Keratinocyte (primary cell): ENCODE measurements around the gene LPAR6. TPM values are rescaled to one million over a fixed set of nuclear protein-coding genes. Genes with fewer than 3 reads are reported as not detected.
"Not testable (repeated sequence)": the region's sequence is repeated elsewhere in the genome, so short reads cannot be mapped to it uniquely, and the experiment has no call there.

Experiments
- DNase-seq: peaks from one replicate; pipeline ENCODE4 v3.0.0-alpha.2; 2011; ENCODE audit warnings: low read depth, missing footprints, low spot score
- FAIRE-seq: peaks from 2 replicates; lab custom pipeline; 2011; peaks lifted over from hg19 to GRCh38; lab: Jason Lieb, UNC
- H2AFZ ChIP-seq: 2 replicates; pipeline ENCODE4 v1.6.0; 2012; ENCODE audit warnings: low read length, control low read depth, inconsistent platforms; ENCODE audit not compliant: control insufficient read depth
- H3K27ac ChIP-seq: 2 replicates; pipeline ENCODE4 v1.5.1; 2011; ENCODE audit warnings: low read length; ENCODE audit not compliant: control insufficient read depth, insufficient read depth
- H3K27me3 ChIP-seq: 3 replicates; pipeline ENCODE4 v1.6.0; 2011; ENCODE audit warnings: low read length; ENCODE audit not compliant: control insufficient read depth, insufficient read depth; ENCODE audit errors: extremely low read depth
- H3K36me3 ChIP-seq, 2 experiments: 2 replicates in 1 of 2; 3 replicates in 1 of 2; pipeline ENCODE4 v1.5.1; 2011; ENCODE audit warnings: low read length in 2 of 2, mild to moderate bottlenecking in 1 of 2; ENCODE audit not compliant: control insufficient read depth in 2 of 2, insufficient read depth in 2 of 2; ENCODE audit errors: extremely low read depth in 1 of 2
- H3K4me1 ChIP-seq: 3 replicates; pipeline ENCODE4 v1.5.1; 2011; ENCODE audit warnings: low read length; ENCODE audit not compliant: control insufficient read depth, insufficient read depth; ENCODE audit errors: extremely low read depth
- H3K4me2 ChIP-seq: 3 replicates; pipeline ENCODE4 v1.6.0; 2011; ENCODE audit warnings: low read depth, low read length; ENCODE audit not compliant: control insufficient read depth, insufficient read depth; ENCODE audit errors: extremely low read depth
- H3K4me3 ChIP-seq, 3 experiments: fragments of 200-600 bp in 1 of 3; sonication (generic) in 1 of 3; 2 replicates in 2 of 3; 3 replicates in 1 of 3; pipeline ENCODE4 v1.5.1; 2011 to 2016; ENCODE audit warnings: low read length in 3 of 3, mild to moderate bottlenecking in 3 of 3, control low read depth in 2 of 3, inconsistent platforms in 1 of 3, low read depth in 1 of 3, mixed read lengths in 1 of 3, mixed run types in 1 of 3, moderate library complexity in 1 of 3; ENCODE audit not compliant: control insufficient read depth in 2 of 3, insufficient read depth in 2 of 3; ENCODE audit errors: extremely low read depth in 1 of 3
- H3K79me2 ChIP-seq: 2 replicates; pipeline ENCODE4 v1.6.0; 2012; ENCODE audit warnings: low read length; ENCODE audit not compliant: control insufficient read depth, insufficient read depth
- H3K9ac ChIP-seq: 3 replicates; pipeline ENCODE4 v1.6.0; 2011; ENCODE audit warnings: low read length; ENCODE audit not compliant: control insufficient read depth, insufficient read depth; ENCODE audit errors: extremely low read depth
- H3K9me1 ChIP-seq: 3 replicates; pipeline ENCODE4 v1.6.0; 2011; ENCODE audit warnings: low read length; ENCODE audit not compliant: control insufficient read depth, insufficient read depth; ENCODE audit errors: extremely low read depth
- H3K9me3 ChIP-seq: 2 replicates; pipeline ENCODE4 v1.5.1; 2012; ENCODE audit warnings: low read depth, low read length; ENCODE audit not compliant: control insufficient read depth
- H4K20me1 ChIP-seq: 3 replicates; pipeline ENCODE4 v1.6.0; 2011; ENCODE audit warnings: low read length; ENCODE audit not compliant: control insufficient read depth, insufficient read depth; ENCODE audit errors: extremely low read depth
- CTCF ChIP-seq, 3 experiments: IDR thresholded peaks in 1 of 3; conservative IDR thresholded peaks in 1 of 3; optimal IDR thresholded peaks in 1 of 3; 2 replicates in 2 of 3; 3 replicates in 1 of 3; pipeline versions ENCODE3 to v1.5.1; 2011; ENCODE audit warnings: low read length in 3 of 3, mild to moderate bottlenecking in 3 of 3, moderate library complexity in 2 of 3, control low read depth in 1 of 3, inconsistent platforms in 1 of 3; ENCODE audit not compliant: insufficient read depth in 2 of 3; ENCODE audit errors: extremely low read depth in 1 of 3
- EZH2 ChIP-seq: IDR thresholded peaks from one replicate; pipeline ENCODE4 v1.6.1; 2012; ENCODE audit warnings: inconsistent platforms, mild to moderate bottlenecking, low read length, moderate library complexity
- dilution Hi-C: fragments of 300-500 bp; cut with MboI; formaldehyde crosslinking; loops from one replicate; pipeline ENCODE4 v1.7.0; 2020; ENCODE audit warnings: low sequenced_read_pairs; ENCODE audit not compliant: extremely low pct_ligation_motif_present
- polyA plus RNA-seq, 5 experiments: library from polyadenylated mRNA; depleted of rRNA in 3 of 5; stranded (reverse) in 3 of 5; stranded (forward) in 1 of 5; unstranded in 1 of 5; fragments of >200 nt; gene quantifications; 1 replicate in 1 of 5; 2 replicates in 3 of 5; 3 replicates in 1 of 5; pipeline versions ENCODE4 v1.2.1 to v1.2.3, GENCODE V29; 2011 to 2012; ENCODE audit warnings: missing spikeins in 2 of 5, low read depth in 1 of 5, low replicate concordance in 1 of 5

The LPAR6 gene
- polyA plus RNA-seq, 1 donor (not counting 4 experiments of a cell fraction or from before 2014, with no cell fraction given), result 20.0 TPM

GRCh38 chr13:48429036-48429435, 16.1 kb upstream of the LPAR6 start:
- FAIRE-seq (no peak), DNase-seq (no peak)
- no peaks in the 10 kb centered on the region for H3K9me1 ChIP-seq
- no peak overlapping the region for H3K27ac ChIP-seq
- H3K9me3 ChIP-seq, result peaks cover 4% of the 10 kb centered on the region
- no peaks in the 10 kb centered on the region for H3K27me3 ChIP-seq
- peaks cover 5% of the 10 kb centered on the region for H3K4me1 ChIP-seq
- dilution Hi-C loops, result no loop called here
- no peaks in the 10 kb centered on the region for H3K36me3 ChIP-seq
- no peak overlapping the region for H3K4me2 ChIP-seq
- no peak overlapping the region for H3K4me3 ChIP-seq
- TF ChIP-seq CTCF (optimal IDR thresholded peaks at IDR 0.05 in 1 of 3, IDR thresholded peaks at IDR 0.05 in 1 of 3, conservative IDR thresholded peaks at IDR 0.05 in 1 of 3; ENCODE audit: extremely low read depth in 1 of 3, insufficient read depth in 2 of 3, low read length in 3 of 3) (no peak), EZH2 (no peak)
- no peaks in the 10 kb centered on the region for H3K79me2 ChIP-seq
- H3K9ac ChIP-seq, result no peak overlapping the region
- no peaks in the 10 kb centered on the region for H4K20me1 ChIP-seq
- no peak overlapping the region for H2AFZ ChIP-seq

- H3K27ac ChIP-seq, result peak overlapping the region; percentile 18
- dilution Hi-C loops, H2AFZ ChIP-seq, H3K9ac ChIP-seq, H3K4me3 ChIP-seq, H4K20me1 ChIP-seq, H3K36me3 ChIP-seq, H3K79me2 ChIP-seq, H3K9me3 ChIP-seq, H3K27me3 ChIP-seq, H3K4me2 ChIP-seq, H3K9me1 ChIP-seq, H3K4me1 ChIP-seq, FAIRE-seq, DNase-seq: not testable (repeated sequence)
Observed at GRCh38 chr13:48426755-48427298, 13.9 kb upstream of the LPAR6 start.

- H2AFZ ChIP-seq, result no peak overlapping the region
- H3K27me3 ChIP-seq, result no peaks in the 10 kb centered on the region
- H3K9me1 ChIP-seq, result no peaks in the 10 kb centered on the region
- peaks cover 9% of the 10 kb centered on the region for H3K4me1 ChIP-seq
- H3K27ac ChIP-seq, result no peak overlapping the region
- DNase-seq (no peak), FAIRE-seq (no peak)
- no peak for TF ChIP-seq CTCF (optimal IDR thresholded peaks at IDR 0.05 in 1 of 3, IDR thresholded peaks at IDR 0.05 in 1 of 3, conservative IDR thresholded peaks at IDR 0.05 in 1 of 3; ENCODE audit: extremely low read depth in 1 of 3, insufficient read depth in 2 of 3, low read length in 3 of 3)
- TF ChIP-seq EZH2, result no peak
- H3K36me3 ChIP-seq, result no peaks in the 10 kb centered on the region
- dilution Hi-C loops, result no loop called here
- H4K20me1 ChIP-seq, result no peaks in the 10 kb centered on the region
- H3K9ac ChIP-seq, result no peak overlapping the region
- no peaks in the 10 kb centered on the region for H3K79me2 ChIP-seq
- H3K4me3 ChIP-seq, result no peak overlapping the region
- peaks cover 4% of the 10 kb centered on the region for H3K9me3 ChIP-seq
- H3K4me2 ChIP-seq, result no peak overlapping the region
Observed at GRCh38 chr13:48426052-48426451, 13.1 kb upstream of the LPAR6 start.
